GM23248 (cell line): ENCODE results near the gene RPL22.

ENCODE experiments used
- EZH2 ChIP-seq: fragments of 200-600 bp; sonication (generic); IDR thresholded peaks from 2 replicates; pipeline ENCODE4 v1.6.1; 2018; ENCODE audit warnings: antibody characterized with exemption, mild to moderate bottlenecking; ENCODE audit not compliant: insufficient read depth, poor library complexity, severe bottlenecking
- EZH2phosphoT487 ChIP-seq: fragments of 200-600 bp; sonication (generic); IDR thresholded peaks from 2 replicates; pipeline ENCODE4 v1.6.1; 2018; ENCODE audit warnings: antibody characterized with exemption, moderate library complexity, mild to moderate bottlenecking, low read depth; ENCODE audit not compliant: insufficient read depth

DNA sequence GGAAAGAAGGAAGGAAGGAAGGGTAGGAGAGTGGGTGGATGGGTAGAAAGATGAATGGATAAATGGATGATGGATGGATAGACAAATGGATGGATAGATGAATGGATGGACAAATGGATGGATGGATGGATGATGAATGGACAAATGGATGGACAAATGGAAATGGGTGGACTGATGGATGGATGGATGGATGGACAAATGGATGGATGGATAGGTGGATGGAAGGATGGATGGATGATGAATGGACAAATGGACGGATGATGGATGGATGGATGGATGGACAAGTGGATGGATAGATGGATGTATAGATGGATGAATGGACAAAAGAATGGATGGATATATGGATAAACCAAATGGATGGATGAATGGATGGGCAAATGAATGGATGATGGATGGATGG, 49.8 kb downstream of the RPL22 start:
- TF ChIP-seq EZH2 (no peak), EZH2phosphoT487 (no peak)
